IPS DF 4.7 (cell line): Measurements from ENCODE around the gene TUBE1.

Source experiments
- DNase-seq: peaks from one replicate; pipeline ENCODE4 v3.0.0-alpha.2; 2013; ENCODE audit warnings: low spot score; ENCODE audit errors: extremely low read depth

TUBE1 gene

DNA sequence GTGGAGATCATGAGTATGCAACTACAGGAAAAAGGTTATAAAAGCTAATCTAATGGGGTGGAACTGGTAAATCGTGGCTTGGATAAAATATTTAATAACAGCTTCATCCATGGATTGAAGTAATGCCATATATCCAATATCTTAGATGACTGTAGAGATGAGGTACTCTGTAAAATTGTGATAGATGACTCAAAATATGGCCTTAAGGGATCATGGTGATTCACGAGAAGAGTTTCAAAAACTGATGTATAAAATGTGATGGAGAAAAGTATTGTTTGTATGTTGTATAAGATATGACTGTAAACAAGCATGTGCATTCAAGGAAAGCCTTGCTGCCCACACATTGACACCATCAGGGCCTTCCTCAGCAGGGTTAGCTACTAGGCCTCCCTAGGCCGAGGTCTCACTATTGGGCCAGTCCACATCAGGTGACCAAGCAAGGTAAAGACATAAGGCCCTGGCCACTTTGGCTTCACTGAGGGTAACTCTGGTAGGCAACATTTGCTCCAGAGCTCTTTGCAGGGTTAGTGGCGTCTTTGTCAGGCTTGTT is 51.1 kb downstream of the TUBE1 start:
- no peak for DNase-seq

DNA sequence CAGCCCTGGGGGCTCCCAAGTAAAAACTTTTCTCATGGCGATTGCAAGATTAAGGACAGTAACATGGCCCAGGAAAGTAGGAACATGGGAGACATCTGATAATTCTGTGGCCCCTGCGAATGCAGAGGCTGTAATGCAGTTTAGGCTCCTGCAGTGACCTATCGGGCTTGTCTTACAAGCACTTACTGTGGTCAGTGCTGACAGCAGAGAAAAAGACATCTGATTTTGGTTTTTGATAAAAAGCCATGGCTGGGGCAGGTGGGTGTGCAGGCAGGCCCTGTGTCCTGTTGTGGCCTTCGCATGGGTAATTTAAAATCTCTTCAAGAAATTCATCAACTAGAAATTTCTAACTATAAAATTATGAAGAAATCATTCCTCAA is 52.7 kb downstream of the TUBE1 start:
- DNase-seq: no peak

DNA sequence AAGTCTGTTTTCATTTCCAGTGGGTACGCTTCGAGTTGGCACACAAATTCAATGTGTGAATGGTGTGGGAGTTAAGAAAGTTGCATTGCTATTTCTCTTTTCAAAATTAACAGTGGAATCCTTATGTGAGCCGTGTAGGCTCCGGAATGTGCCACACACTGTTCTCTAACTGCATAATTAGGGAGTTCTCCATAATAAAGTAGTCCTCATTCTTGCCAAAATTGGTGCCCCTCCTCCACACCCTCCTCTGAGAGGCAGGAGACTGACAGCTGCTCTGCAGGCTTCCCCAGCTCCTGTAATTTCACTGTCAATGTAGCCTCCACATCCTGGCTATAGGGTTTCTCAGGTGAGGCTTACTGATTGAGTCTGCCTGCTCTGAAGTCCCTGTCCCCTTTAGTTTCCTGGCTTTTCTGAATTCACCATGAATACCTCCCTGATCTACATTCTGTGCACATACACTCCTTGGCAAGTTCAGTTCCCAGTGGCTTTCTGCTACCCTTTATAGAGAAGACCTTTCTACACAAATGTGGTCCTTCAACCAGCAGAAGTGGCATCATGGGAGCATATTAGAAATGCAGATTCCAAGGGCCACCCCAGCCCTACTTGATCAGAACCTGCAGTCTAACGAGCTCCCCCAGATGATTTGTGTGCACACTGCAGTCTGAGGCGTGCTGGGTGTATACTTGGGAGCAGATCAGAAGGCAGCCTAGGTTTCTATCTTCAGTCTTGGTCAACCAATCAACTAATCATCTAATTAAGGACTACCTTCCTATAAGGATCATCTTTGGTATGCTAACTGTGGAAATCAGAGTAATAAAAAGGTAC is 53.3 kb downstream of the TUBE1 start:
- DNase-seq: no peak

DNA sequence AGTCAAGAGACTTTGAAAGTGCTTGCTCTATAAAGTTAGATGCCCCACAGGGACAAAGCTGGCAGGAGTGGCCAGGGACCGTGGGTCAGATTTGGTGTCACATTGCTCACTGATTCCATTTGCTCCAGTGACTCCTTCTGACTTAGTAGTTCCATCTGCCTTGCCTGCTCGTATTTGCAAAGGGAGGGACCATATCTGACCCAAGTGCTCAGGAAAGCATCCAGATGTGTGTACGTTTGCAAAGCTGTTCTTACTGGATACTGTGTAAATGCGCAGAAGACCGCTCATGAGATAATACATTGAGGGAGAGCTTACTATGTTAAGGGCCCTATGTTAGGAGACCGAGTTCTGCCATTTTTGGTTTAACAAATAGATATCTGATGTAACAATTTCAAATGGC is 54.6 kb downstream of the TUBE1 start:
- DNase-seq: no peak

DNA sequence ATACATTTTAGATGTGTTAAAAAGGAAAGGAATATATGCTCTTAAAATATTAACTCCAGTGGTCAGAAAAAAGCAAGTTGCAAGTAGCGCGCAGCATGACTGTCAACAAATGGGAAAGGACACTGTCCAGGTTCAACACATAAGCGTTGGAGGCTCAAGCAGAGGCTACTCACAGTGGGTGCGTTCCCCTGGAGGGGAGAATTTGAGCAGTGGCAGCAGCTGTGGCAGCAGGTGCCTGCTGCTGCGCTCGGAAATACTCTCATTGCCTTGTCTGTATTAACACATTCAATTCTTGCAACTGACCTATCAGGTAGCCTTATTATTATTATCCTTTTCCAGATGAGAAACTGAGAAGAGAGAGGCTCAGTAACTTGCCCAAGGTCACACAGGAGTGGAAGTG is 55.3 kb downstream of the TUBE1 start:
- DNase-seq: no peak

DNA sequence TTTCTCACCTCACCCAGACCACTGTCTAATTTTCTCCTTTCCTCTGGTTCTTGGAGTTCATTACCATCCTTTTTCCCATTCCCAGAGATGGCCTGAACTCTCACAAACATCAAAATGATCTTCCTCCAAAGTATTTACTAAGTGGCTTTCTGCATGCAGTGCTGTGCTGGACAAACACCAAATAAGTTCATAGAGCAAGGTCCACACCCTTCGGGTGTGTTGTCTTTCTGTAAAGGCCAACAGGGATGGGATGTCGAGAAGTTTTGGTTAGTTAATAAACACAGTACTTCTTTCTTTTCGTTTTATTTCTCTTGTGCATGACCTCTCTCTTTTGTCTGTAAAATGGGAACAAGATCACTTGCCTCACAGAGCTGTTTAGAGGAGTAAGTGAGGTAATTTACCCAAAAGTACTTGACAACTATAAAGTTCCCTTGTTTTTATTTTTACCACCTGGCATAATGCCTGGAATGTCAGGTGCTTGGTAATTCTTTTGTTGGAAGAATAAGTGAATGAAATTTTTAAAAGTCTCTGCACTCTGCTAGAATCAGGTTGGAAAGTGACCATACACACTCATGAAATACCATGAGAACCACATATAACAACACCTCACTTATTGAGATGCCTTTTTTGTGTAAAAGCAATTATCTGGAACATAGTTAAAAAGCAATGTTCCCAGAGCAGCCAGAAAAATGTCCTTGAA is 56.2 kb downstream of the TUBE1 start:
- DNase-seq: no peak

DNA sequence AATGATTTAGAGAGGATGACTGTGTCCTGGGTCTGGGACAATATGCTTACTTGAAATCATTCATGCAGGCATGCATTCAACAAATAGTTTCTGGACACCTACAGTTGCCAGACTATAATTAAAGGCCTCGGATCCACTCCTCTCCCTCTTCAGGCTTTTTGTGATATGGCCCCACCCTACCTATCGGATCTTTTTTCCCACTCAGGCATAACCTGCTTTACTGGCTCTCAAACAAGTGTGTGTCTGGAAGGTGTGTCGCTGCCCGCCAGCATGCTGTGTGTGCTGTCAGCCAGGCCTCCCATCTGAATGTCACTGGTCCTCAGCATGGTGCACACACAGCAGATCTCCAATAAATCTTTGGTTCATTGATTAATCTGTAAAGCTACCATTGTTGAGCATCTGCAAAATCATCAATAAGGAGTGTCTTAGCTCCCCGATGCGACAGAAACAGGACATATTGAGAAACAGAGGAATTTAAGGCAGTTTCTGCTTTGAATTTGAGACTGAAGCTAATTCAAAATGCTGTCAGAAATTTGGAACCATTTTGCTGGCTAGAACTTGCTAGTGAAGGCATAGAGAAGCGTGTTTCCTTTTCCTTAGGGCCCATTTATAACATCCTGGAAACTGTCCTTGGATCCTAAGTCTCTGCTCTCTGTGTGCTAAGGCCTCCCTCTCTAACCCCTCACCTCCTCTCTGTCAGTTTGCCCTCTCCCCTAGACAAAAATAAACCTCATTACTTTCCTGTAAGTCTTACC is 56.9 kb downstream of the TUBE1 start:
- no peak for DNase-seq

DNA sequence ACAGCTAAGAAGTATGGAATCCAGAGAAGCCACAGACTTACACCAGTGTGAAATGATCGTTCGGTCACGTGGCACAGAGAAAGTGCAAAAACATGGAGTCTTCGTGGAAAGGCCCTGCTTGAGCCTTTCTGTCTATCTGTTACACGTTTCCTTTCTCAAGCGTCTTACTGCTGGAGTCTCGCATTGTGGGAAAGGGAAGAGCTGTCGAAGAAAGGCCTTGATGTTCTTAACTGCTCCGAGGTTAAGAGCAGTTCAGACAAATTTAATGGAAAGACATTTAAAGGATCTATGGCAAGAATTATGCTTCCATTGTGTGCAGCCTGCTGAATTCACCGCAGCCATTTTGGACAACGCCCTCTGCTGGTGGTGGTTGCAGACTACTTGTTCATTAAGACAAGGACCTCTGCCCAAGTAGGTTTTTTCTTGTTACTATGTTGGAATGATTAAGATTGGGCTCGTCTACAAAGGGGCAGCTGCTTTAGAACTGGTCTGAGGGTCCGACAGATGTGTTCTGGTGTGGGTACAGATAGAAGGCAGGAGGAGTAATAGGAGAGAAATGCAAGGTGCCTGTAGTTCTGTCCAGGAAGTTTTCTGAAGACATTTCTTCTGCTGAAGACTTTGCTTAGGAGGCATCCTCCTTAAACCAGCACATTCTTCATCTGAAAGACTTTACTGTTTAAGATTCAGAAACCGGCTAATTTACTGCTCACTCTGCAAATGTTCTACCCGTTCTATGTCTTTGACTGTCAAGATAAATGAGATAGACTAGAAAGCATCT is 58.0 kb downstream of the TUBE1 start:
- DNase-seq: peak; percentile 68

DNA sequence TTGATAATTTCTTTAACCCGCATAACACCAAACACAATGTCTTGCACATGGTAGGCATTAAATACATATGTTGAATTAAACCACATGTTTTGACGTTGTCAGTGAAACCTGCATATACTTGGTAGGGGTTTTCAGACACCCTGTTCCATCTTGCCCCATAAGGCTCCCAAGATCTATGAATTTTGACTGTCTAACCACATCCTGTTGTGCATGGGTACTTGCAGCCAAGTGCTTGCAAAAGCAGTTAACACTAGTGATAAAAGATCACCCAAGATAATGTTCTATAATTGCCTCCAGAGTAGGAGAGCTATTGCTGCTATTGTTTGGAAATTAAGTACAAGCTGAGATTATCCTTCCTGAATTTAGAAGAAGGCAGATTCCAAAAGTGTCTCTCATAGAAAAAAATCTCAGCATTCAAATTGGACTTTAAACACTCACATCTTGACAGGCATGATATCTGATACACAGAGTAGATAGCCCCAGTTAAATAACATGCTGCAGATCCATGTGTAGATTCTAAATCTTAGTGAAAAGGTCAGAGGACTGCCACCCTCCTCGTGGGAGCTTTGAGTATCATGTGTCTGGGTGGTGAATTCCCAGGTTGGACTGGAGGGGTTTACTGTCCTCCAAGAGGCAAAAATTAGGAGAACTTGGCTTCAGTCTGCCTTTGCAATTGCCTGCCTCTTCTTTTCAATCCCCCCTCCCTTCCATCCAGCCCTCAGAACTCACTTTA is 59.2 kb downstream of the TUBE1 start:
- no peak for DNase-seq

DNA sequence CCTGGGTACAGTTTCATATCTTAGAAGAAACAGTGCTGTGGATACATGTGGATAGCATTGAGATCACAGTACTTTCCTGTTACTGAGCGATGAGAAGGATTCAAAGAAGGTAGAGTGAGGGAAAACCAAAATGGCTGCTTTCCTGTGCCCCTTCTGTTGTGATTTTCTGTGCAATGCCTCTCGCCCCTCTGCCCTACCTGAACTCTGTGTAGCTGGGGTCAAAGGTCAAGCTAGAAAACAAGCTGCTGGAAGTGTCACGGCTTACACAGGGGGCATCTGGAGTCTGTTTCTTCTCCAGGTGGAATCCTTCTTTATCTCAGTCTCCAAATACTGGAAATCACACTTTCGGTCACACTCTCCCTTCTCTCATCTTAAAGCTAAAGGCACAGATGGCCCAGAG is 60.3 kb downstream of the TUBE1 start:
- no peak for DNase-seq

DNA sequence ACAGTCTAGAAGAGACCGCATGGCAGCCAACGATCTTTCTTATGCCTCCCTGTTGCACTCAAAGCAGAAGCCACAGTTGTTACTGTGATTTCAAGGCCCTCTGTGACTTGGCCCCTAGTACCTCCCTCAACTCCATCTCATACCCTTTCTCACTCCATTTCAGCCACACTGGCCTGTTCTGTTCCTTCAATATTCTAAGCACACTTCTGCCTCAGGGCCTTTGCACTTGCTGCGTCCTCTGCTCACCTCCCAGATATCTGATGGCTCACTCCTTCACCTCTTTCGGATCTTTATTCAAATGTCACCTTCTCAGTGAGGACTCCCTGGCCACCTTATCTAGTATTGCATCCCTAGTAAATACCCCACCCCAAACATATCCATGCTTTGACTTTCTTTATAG is 62.8 kb downstream of the TUBE1 start:
- no peak for DNase-seq

DNA sequence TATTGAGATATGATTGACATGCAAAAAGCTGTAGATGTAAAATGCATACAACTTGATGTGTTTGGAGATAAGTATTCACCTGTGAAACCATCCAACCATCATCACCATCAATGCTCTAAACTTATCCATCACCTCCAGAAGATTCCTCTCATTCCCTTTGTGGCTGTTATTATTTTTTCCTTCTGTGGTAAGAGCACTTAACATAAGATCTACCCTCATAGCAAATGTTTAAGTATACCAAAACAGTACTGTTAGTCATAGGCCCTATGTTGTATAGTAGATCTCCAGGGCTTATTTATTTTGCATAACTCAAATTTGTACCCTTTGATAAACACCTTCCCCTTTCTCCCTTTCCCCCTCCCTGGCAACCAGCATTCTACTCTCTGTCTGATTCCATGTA is 64.5 kb downstream of the TUBE1 start:
- no peak for DNase-seq

DNA sequence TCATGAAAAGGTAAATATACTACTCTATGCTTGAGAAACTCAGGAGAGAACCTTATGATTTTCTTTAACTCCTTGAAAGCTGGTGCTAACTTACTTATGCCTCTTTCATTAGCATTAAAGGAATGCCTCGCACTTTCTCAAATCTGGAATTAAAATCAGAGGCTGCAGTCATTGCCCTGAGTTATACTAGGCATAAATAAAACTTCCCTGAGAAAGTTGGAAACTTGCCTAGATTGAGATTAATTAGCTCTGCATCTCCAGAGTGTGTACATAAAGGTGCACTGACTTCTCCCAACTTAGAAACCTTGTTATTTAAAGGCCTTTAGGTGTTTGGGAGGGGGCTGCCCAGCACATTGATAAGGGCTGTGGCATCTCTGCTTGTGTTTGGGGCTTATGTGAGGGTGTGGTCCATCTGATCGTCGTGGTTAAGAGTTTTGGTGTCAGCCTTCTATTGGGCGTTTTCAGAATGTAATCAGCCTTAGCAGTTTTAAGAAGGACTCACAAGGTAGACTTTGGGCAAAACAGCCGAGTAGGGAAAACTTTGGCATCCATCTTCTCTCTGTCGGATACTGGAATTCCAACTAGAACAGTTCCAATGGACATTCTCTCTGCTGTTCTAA is 65.5 kb downstream of the TUBE1 start:
- DNase-seq: no peak
